Lower leg skin (tissue), 3 donors: ENCODE measurements around the gene PDZD2.

ENCODE experiments used
- POLR2A ChIP-seq, 2 donors: fragments of 450-650 bp; IDR thresholded peaks; one replicate each; pipeline ENCODE4 v1.6.1; 2016 to 2017; ENCODE audit warnings: antibody characterized with exemption in 2 of 2, mild to moderate bottlenecking in 1 of 2, moderate library complexity in 1 of 2
- TF ChIP-seq, protein P1 (sequence below), 3 donors: fragments of 450-650 bp; IDR thresholded peaks; one replicate each; pipeline ENCODE4 v1.5.1; 2016; ENCODE audit warnings: antibody characterized with exemption in 3 of 3, mild to moderate bottlenecking in 3 of 3, moderate library complexity in 2 of 3

GRCh38 chr5:31948006-31948405, 309.1 kb downstream of the PDZD2 start:
- TF ChIP-seq POLR2A (IDR thresholded peaks at IDR 0.05), result no peak
- TF ChIP-seq, protein P1, sequence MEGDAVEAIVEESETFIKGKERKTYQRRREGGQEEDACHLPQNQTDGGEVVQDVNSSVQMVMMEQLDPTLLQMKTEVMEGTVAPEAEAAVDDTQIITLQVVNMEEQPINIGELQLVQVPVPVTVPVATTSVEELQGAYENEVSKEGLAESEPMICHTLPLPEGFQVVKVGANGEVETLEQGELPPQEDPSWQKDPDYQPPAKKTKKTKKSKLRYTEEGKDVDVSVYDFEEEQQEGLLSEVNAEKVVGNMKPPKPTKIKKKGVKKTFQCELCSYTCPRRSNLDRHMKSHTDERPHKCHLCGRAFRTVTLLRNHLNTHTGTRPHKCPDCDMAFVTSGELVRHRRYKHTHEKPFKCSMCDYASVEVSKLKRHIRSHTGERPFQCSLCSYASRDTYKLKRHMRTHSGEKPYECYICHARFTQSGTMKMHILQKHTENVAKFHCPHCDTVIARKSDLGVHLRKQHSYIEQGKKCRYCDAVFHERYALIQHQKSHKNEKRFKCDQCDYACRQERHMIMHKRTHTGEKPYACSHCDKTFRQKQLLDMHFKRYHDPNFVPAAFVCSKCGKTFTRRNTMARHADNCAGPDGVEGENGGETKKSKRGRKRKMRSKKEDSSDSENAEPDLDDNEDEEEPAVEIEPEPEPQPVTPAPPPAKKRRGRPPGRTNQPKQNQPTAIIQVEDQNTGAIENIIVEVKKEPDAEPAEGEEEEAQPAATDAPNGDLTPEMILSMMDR (IDR thresholded peaks at IDR 0.05), result no peak
